ENCODE data around the gene TRAPPC3. TPM values are rescaled to one million over a fixed set of nuclear protein-coding genes. Genes with fewer than 3 reads are reported as not detected.
"Not testable (repeated sequence)": the region's sequence is repeated elsewhere in the genome, so short reads cannot be mapped to it uniquely, and the experiment has no call there.

TRAPPC3 gene
- total RNA-seq, result 63.1 TPM
- long read RNA-seq, transcript TRAPPC3-204 (5 exons, 1,265 nt), result major isoform, 29 of 33 reads
- long read RNA-seq, partial matches to known transcripts, result 3 of 33 reads
- long read RNA-seq, other reads (novel, unspliced or antisense), result 1 of 33 reads

- peaks cover 40% of the 10 kb centered on the region for H3K4me1 ChIP-seq
- intact Hi-C loops (cut with DNase I), result no loop called here
- TF ChIP-seq, protein P1, sequence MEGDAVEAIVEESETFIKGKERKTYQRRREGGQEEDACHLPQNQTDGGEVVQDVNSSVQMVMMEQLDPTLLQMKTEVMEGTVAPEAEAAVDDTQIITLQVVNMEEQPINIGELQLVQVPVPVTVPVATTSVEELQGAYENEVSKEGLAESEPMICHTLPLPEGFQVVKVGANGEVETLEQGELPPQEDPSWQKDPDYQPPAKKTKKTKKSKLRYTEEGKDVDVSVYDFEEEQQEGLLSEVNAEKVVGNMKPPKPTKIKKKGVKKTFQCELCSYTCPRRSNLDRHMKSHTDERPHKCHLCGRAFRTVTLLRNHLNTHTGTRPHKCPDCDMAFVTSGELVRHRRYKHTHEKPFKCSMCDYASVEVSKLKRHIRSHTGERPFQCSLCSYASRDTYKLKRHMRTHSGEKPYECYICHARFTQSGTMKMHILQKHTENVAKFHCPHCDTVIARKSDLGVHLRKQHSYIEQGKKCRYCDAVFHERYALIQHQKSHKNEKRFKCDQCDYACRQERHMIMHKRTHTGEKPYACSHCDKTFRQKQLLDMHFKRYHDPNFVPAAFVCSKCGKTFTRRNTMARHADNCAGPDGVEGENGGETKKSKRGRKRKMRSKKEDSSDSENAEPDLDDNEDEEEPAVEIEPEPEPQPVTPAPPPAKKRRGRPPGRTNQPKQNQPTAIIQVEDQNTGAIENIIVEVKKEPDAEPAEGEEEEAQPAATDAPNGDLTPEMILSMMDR (IDR thresholded peaks at IDR 0.05), result peak; percentile 93
- peak within 1 kb of the TSS; percentile 77 for H3K4me3 ChIP-seq
- DNase-seq (peak; percentile 100), ATAC-seq (peak; percentile 94)
- H3K27ac ChIP-seq, result peak within 1 kb of the TSS; percentile 98
- no peaks in the 10 kb centered on the region for H3K27me3 ChIP-seq
- H3K9me3 ChIP-seq, result no peaks in the 10 kb centered on the region
- H3K36me3 ChIP-seq, result no peaks in the 10 kb centered on the region
These were observed at the start of gene TRAPPC3 for GRCh38 chr1:36149237-36149972. Gene TRAPPC3, minus strand, starts transcription at chr1:36149486. Its CDS starts 108 bp downstream, at chr1:36149378.

- Histone ChIP-seq H3K4me1 (peaks cover 5% of the 10 kb centered on the region), H3K27ac (no peak overlapping the region), H3K27me3 (no peaks in the 10 kb centered on the region), H3K9me3 (no peaks in the 10 kb centered on the region), H3K4me3 (no peak overlapping the region), H3K36me3 (no peaks in the 10 kb centered on the region)
- TF ChIP-seq, protein P1 (IDR thresholded peaks at IDR 0.05), result no peak
- DNase-seq (no peak), ATAC-seq (no peak)
- intact Hi-C loops (cut with DNase I), result no loop called here
These were observed 49.4 kb upstream of the TRAPPC3 start for GRCh38 chr1:36198641-36199040.

DNA sequence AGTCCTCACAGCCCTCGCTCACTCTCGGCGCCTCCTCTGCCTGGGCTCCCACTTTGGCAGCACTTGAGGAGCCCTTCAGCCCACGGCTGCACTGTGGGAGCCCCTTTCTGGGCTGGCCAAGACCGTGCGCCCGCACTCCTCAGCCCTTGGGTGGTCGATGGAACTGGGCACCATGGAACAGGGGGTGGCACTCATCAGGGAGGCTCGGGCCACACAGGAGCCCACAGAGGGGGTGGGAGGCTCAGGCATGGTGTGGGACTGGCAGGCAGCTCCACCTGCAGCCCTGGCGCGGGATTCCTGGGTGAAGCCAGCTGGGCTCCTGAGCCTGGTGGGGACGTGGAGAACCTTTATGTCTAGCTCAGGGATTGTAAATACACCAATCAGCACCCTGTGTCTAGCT lies 47.5 kb upstream of the TRAPPC3 start:
- H3K27me3 ChIP-seq; DNase-seq; intact Hi-C loops (cut with DNase I); ATAC-seq; H3K4me3 ChIP-seq; H3K36me3 ChIP-seq; H3K27ac ChIP-seq; H3K4me1 ChIP-seq; H3K9me3 ChIP-seq: not testable (repeated sequence)

DNA sequence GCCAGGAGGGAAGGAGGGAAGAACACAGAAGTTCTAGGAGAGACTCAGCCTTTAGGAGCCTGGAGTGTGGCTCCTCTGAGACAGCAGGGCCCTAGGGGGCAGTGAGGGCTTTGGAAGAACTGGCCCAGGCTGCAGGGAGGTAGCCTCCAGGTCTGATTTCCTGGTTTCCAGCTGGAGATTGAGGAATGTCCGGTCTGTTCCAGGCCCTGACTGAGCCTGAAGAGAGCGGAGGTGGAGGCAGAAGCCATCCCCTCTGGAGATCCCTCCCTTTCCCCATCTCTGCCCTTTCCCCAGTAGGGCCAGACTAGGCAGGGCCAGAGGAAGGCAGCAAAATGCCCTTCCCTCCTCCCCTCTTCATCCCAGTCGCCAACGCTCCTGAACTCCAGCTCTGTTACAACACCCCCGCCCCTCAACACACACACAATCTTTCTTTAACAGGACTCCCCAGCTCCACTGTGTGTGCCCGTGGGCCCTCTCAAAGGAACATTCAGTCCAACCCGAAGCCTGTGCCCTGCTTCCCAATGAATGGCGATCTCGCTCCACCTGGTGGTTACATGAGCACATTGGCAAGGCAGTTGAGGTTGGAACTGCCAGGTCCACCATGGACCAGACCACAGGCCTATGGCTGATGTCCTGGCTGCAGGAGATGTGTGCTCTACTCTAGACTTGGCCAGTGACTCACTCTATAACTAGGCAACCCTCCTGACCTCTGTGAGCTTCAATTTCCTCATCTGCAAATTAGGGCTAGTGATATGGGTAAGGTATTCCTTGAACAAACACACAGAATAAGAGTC lies 38.7 kb upstream of the TRAPPC3 start:
- DNase-seq, result peak; percentile 87
- H3K4me3 ChIP-seq, result no peak overlapping the region
- intact Hi-C loops (cut with DNase I), result loop anchor here (5.0 kb wide), 1 partner anchor 91 kb away; no protein-coding TSS in a partner anchor

DNA sequence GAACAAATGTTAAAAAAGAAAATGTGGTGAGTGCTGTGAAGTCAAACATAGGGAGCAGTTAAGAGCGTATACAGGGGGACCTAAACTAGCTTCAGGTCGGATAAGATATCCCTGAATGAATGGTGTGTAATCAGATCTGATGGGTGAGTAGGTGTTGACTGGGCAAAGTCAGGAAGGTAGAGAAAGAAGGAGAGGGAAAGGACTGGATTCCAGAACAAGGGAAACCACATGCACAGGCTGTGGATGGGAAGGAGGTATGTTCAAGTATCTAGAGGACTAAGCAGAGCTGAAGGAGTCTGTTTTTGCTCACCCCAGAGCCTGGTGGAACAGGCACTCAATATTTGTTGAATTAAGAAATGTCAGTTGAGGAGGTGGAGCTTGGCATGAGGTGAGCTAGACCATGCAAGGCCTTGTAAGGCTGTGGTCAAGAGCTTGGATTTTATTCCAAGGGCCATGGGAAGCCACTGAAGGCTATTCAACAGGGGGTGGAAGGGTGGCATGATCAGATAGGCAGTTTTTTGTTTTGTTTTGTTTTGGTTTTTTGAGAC lies 34.1 kb upstream of the TRAPPC3 start:
- H3K27ac ChIP-seq, result no peak overlapping the region
- intact Hi-C loops (cut with DNase I), result no loop called here

More for the DNA sequence above, 38.7 kb upstream of the TRAPPC3 start:
- TF ChIP-seq, protein P1 (IDR thresholded peaks at IDR 0.05), result peak; percentile 89
- Histone ChIP-seq H3K27me3 (no peaks in the 10 kb centered on the region), H3K9me3 (no peaks in the 10 kb centered on the region), H3K27ac (peak overlapping the region; percentile 82), H3K4me1 (peaks cover 12% of the 10 kb centered on the region), H3K36me3 (no peaks in the 10 kb centered on the region)
- ATAC-seq, result peak; percentile 98

More for the DNA sequence above, 34.1 kb upstream of the TRAPPC3 start:
- H3K9me3 ChIP-seq, result no peaks in the 10 kb centered on the region
- peak; percentile 61 for ATAC-seq
- TF ChIP-seq, protein P1 (IDR thresholded peaks at IDR 0.05), result no peak
- no peak overlapping the region for H3K4me3 ChIP-seq
- H3K27me3 ChIP-seq, result no peaks in the 10 kb centered on the region
- H3K4me1 ChIP-seq, result peaks cover 16% of the 10 kb centered on the region
- no peak for DNase-seq
- peaks cover 32% of the 10 kb centered on the region for H3K36me3 ChIP-seq

Measured in upper lobe of right lung (tissue), 1 donor.